Esophagus muscularis mucosa (tissue), 4 donors: Measurements from ENCODE around the gene LRRC61.

ENCODE experiments used
- EP300 ChIP-seq: sonication (generic); formaldehyde crosslinking; IDR thresholded peaks from one replicate; pipeline ENCODE4 v1.6.1; 2017; ENCODE audit warnings: antibody characterized with exemption
- POLR2A ChIP-seq: fragments of 450-650 bp; IDR thresholded peaks from one replicate; pipeline ENCODE4 v1.6.1; 2017; ENCODE audit warnings: antibody characterized with exemption, moderate library complexity, mild to moderate bottlenecking, low read depth
- POLR2AphosphoS5 ChIP-seq, 2 donors: sonication (generic); formaldehyde crosslinking; IDR thresholded peaks; one replicate each; pipeline ENCODE4 v1.6.1; 2017; ENCODE audit warnings: antibody characterized with exemption in 2 of 2
- TF ChIP-seq, protein P1 (sequence below), 3 experiments: fragments of 200-600 bp in 2 of 3; fragments of 450-650 bp in 1 of 3; sonication (generic) in 2 of 3; IDR thresholded peaks; one replicate each; pipeline ENCODE4 v1.5.1; 2017 to 2019; ENCODE audit warnings: antibody characterized with exemption in 3 of 3, mild to moderate bottlenecking in 2 of 3, moderate library complexity in 1 of 3

GRCh38 chr7:150380463-150380862 lies 57.3 kb downstream of the LRRC61 start:
- TF ChIP-seq, protein P1, sequence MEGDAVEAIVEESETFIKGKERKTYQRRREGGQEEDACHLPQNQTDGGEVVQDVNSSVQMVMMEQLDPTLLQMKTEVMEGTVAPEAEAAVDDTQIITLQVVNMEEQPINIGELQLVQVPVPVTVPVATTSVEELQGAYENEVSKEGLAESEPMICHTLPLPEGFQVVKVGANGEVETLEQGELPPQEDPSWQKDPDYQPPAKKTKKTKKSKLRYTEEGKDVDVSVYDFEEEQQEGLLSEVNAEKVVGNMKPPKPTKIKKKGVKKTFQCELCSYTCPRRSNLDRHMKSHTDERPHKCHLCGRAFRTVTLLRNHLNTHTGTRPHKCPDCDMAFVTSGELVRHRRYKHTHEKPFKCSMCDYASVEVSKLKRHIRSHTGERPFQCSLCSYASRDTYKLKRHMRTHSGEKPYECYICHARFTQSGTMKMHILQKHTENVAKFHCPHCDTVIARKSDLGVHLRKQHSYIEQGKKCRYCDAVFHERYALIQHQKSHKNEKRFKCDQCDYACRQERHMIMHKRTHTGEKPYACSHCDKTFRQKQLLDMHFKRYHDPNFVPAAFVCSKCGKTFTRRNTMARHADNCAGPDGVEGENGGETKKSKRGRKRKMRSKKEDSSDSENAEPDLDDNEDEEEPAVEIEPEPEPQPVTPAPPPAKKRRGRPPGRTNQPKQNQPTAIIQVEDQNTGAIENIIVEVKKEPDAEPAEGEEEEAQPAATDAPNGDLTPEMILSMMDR (IDR thresholded peaks at IDR 0.05) = no peak
- no peak for TF ChIP-seq POLR2A
- TF ChIP-seq EP300 = no peak
- no peak for TF ChIP-seq POLR2AphosphoS5 (IDR thresholded peaks at IDR 0.05)
